Cortex of kidney (tissue), 1 donor: Measurements from ENCODE around the gene COPB2.
"Not testable (repeated sequence)": the region's sequence is repeated elsewhere in the genome, so short reads cannot be mapped to it uniquely, and the experiment has no call there.

Source experiments
- DNase-seq: peaks from one replicate; lab custom pipeline; 2025; lab: John Stamatoyannopoulos, UW

The COPB2 gene

GRCh38 chr3:139389552-139390368, at the start of gene COPB2:
TSS of gene COPB2 (minus strand) at chr3:139389647. CDS start at chr3:139389550, 97 bp downstream.
- peak; percentile 73 for DNase-seq

GRCh38 chr3:139434764-139435307, 45.4 kb upstream of the COPB2 start:
- DNase-seq, result no peak

- no peak for DNase-seq
Observed at GRCh38 chr3:139434228-139434627, 44.8 kb upstream of the COPB2 start.

GRCh38 chr3:139433089-139433488, 43.6 kb upstream of the COPB2 start:
- no peak for DNase-seq

- no peak for DNase-seq
Observed at GRCh38 chr3:139430493-139430892, 41.0 kb upstream of the COPB2 start.

- DNase-seq, result no peak
Observed at GRCh38 chr3:139427283-139428060, 38.0 kb upstream of the COPB2 start.

- no peak for DNase-seq
Observed at GRCh38 chr3:139425745-139426400, 36.4 kb upstream of the COPB2 start.

- no peak for DNase-seq
Observed at GRCh38 chr3:139423232-139423631, 33.8 kb upstream of the COPB2 start.

- no peak for DNase-seq
Observed at GRCh38 chr3:139421460-139421859, 32.0 kb upstream of the COPB2 start.

GRCh38 chr3:139421040-139421439, 31.6 kb upstream of the COPB2 start:
- no peak for DNase-seq

- no peak for DNase-seq
Observed at GRCh38 chr3:139418144-139418543, 28.7 kb upstream of the COPB2 start.

GRCh38 chr3:139416275-139416674, 26.8 kb upstream of the COPB2 start:
- DNase-seq, result no peak

GRCh38 chr3:139414608-139415224, 25.3 kb upstream of the COPB2 start:
- DNase-seq, result no peak

- not testable (repeated sequence) for DNase-seq
Observed at GRCh38 chr3:139412891-139413290, 23.4 kb upstream of the COPB2 start.

- DNase-seq, result not testable (repeated sequence)
Observed at GRCh38 chr3:139401155-139401554, 11.7 kb upstream of the COPB2 start.

GRCh38 chr3:139396707-139397106, 7.3 kb upstream of the COPB2 start:
- DNase-seq, result no peak

- DNase-seq, result no peak
Observed at GRCh38 chr3:139394116-139394515, 4.7 kb upstream of the COPB2 start.

- DNase-seq, result no peak
Observed at GRCh38 chr3:139388821-139389551, 461 bp downstream of the COPB2 start.

GRCh38 chr3:139388077-139388476, 1.4 kb downstream of the COPB2 start:
- DNase-seq, result no peak

- DNase-seq, result not testable (repeated sequence)
Observed at GRCh38 chr3:139382291-139382690, 7.2 kb downstream of the COPB2 start.

- no peak for DNase-seq
Observed at GRCh38 chr3:139380575-139380974, 8.9 kb downstream of the COPB2 start.
